ENCODE results near the gene BTBD9.

The BTBD9 gene

DNA sequence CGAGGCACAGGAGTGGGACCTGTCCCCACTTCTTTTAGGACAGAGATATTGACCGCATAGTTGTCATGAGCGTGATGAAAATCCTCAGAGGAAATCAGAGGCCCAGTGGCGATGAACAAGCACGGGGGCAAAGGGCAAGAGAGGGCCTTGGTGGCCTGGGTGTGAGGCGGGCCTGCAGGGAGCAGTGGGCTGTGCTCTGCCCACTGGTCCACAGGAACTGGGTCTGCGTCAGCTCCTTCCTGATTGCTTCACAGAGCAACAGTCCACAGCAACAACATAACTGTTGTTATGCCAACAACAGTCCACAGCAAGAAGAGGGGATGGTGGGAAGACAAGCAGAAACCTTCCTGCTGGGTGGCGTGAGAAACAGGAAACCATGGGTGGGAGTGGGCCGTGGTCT is 484.6 kb downstream of the BTBD9 start:
- DNase-seq, result no peak

DNA sequence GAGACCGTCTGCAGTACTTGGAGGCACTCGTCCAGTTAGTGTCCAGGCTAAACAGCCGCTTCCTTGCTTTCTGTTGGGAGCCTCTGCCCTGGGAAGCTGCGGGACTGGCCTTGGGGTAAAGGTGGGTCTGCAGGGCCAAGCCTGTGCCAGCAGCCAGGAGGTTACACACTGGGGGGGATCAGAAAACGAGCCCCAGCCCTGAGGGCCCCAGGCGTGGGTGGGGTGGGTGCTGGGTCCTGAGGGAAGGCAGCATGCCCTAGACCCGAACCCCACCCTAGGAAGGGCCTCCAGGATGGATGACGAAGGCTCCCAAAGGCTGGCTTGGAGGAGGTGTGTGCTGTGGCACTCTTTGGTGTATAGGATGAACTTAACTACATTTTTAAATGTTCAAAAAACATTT is 485.0 kb downstream of the BTBD9 start:
- DNase-seq, result no peak

DNA sequence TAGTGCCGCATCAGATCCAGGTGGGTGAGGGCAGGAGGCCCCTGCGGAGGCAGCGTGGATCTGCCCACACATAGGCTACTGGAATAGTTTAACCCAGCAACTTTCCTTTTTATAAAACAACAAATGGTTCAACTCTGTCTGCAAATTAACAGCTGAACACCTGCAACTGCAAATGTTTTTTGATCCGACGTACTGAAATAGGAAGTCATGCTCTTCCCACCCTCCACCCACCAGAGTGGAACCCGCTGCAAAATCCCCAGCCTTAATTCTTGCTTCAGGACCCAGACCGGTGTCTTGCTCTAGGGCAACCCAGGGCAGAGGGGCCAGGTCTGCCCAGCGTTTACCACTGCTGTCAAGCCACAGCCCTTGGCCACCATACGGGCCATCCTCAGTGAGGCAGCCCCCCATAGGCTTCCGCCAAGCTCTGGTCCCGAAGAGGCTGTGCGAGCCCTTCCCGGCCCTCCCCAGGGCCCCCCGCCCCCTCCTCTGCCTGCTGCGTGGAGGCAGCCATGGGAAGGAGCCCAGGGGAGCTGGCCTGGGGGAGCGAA is 485.9 kb downstream of the BTBD9 start:
- DNase-seq, result no peak

DNA sequence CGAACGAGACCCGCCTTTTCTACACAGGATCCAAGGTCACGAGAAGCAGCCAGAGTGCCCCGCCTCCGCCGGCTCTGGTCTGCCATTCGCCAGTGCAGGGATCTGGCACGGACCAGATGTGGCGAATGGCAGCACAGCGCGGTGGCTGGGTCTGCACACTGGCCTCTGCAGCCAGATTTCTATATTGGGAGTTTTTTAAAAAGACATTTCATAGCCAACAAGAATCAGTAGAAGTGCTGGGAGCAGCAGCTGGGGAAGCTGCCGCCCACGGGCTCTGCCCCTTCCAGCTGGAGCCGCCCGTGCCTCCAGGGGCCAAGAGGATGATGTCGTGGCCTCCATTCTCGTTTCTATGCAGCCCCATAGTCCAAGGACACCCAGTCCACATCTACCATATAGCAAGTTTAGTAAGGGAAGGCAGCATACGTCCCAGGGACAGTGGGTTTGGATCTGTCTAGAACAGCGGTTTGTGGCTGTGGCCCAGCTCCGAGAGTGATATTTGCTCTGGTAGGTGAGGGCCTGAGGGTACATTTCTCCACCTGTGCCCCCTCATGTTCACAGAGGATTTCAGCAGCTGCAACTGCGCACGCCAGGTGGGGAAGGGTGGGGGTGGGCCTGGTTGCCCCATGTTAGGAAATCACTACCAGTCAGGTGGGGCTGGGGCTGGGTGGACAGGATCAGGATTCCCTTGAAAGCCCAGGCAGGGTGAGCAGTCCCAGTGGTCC is 486.5 kb downstream of the BTBD9 start:
- no peak for DNase-seq

DNA sequence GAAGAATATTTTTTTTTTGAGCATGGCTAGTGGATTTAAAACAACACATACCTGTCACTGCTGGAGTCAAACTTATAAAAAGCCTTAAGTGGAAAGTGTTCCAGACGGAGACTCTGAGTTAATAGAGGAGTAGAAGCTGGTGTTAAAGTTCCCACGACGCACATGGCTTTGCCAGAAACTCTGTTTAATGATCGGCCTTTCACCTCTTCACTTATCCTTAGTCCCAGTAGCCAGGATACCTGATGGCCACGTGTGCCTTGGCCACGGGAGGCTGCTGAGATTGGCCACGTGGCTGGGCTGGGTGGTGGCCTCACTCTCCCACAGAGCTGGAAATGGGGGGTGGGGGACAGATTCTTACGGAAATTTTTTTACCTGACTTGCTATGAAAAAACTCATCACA is 487.1 kb downstream of the BTBD9 start:
- no peak for DNase-seq

DNA sequence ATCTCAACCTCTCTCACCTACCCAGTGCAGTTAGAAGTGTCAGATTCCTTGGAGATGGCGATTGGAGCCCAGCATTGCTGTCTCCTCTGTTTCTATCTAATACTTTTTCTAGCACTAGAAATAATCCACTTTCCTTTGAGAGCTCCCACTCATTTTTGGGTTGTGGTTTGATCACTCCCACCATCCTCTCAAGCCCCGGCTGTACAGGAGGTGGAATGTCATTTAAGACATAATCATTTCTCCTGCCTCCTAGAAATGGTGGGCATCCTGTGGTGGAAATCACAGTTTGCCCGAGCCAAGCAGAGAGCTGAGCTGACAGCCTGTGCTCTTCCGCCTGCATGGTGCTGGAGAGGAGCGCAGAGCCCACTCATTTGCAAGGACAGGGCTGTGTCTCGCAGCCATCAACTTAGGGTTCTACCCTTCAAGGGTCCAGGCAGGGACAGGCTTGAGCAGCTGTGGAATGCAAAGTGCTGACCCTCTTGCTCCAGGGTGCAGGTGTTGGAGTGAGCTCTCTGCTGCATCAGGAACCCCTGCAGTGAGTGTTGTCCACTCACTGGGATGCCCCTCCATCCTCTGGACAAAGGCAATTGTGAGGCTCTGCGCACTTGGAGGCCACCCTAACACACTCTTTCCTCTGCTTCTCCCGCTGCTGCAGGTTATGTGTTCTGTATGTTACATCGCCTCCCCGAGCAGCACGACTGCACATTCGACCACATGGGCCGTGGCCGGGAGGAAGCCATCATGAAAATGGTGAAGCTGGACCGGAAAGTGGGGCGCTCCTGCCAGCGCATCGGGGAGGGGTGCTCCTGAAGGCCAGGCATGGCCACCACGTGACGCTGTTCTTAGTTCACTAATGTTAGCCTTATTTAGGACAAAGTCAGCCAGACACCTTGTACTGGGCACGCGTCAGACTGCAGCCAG is 487.9 kb downstream of the BTBD9 start:
- DNase-seq, result no peak

DNA sequence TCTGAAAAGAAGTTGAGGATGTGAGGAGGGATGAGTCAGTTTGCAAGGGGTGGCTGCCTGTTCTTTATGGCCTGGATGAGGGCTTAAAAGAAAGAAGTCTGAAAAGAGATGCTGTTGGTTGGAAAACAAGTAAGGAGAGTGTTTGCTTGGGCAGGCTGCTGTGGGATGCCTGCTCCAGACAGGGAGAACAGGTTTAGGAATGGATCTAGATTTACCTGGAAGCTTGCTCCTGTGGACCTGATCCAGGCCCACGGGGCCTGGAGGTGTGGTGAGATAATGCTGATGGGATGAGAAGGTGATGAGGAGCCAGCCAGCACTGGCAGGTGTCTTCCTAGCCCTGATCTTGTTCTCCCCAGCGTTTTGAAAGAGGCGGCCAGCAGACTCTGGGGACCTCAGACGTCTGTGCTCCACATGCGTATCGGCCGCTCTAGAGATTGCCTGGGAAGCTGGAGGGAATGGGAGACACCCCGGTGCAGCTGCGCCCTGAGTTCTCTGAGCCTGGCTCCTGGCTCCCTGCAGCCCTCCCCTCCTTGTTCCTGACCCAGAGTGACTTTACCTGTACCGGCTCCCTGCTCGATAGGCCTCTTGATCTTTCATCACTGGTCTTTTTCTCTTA is 488.9 kb downstream of the BTBD9 start:
- DNase-seq, result no peak

DNA sequence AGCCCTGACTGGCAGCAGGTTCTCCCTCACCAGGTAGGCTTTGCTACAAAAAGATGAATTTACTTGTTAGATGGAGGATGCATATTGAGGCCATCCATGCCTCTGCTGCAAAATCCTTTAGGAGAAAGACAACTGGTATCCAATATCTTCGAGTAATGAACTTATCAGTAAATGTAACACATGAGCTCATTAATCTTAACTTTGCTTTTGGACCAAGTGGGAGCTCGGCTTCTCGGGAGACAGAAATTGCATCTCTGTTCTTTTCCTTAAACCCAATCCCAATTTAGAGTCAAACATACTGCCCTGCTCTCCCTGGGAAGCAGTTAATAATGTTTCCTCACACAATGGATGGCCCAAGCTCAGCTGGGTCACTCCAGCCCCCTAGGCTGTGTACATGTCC is 489.7 kb downstream of the BTBD9 start:
- no peak for DNase-seq

DNA sequence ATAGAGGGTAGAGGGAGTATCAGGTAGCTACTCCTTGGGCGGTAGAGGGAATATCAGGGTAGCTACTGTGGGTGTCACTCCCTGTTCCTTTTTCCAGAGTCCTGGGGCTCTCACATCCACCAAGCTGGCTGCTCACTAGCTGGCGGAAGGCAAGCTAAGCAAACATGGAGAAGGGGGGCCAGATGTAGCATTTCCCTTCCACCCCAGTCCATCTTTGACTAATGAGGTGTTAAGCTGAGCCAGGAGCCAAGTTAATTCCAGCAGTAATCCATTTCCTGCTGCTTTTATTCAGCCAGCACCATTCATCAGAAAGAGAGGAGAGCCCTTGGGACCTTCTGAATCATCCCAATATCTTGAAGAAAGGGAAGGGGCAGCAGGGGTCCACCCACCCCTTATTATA is 490.2 kb downstream of the BTBD9 start:
- no peak for DNase-seq

DNA sequence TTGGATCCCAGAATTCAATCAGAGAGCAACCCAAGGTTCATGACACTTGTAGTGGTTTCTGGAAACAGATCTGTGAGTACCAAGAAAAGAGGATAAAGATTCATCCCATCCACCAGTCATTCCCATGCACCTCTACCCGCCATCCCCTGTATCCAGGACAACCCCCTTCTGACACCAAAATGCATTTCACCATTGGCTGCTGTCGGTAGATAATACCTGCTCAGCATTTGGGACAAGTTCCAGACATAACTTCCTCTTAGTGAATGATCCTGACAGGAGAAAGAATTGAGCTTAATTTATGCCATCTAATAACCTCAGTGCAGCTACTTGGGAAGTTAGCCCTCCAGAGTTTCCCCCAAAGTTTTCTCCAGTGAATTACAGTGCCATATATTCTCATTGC is 491.1 kb downstream of the BTBD9 start:
- no peak for DNase-seq

DNA sequence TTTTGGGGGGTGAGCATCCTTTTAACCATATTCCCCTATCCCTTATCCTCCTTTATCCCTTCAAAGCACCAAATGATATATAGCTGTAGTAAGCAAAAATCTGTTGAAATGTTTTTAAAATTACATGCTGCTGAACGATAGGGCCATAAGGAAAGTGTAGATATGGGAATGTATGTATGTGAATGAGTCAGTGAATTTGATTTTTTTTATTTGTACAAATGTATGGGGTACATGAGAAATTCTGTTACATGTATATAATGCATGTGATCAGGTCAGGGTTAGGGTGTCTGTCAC is 493.0 kb downstream of the BTBD9 start:
- DNase-seq, result no peak

DNA sequence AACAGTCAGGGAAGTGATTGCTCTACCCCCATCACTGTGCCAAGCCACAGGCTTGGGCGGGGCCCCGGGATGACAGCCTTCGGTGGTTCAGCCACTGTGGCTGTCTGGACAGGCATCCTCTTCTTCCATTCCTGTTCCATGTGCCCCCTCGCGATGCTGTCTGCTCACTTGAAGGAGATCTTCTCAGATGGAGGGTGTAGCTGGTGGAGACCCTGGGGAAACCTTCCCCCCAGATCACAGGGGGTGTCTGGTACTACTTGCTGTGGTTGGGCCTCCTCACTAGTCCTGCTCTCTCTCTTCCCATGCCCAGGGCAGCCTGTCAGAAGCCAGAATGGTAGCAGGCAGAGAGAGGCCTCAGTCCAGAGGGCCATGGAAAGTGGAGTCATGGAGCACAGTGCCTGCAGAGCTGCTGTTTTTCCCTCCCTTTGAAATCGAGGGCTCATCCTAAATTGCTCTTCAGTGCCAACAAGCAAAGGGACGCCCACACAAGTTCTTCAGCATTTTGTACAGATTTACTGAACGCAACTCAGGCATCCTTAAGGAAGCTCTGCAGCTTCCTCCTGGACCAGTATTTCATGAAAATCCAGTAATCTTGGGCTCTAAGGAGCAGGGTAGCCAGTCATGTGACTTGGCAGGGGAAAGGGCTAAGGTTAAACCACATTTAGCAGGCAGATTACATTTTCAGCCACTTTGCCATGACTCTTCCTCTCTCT is 493.6 kb downstream of the BTBD9 start:
- no peak for DNase-seq

DNA sequence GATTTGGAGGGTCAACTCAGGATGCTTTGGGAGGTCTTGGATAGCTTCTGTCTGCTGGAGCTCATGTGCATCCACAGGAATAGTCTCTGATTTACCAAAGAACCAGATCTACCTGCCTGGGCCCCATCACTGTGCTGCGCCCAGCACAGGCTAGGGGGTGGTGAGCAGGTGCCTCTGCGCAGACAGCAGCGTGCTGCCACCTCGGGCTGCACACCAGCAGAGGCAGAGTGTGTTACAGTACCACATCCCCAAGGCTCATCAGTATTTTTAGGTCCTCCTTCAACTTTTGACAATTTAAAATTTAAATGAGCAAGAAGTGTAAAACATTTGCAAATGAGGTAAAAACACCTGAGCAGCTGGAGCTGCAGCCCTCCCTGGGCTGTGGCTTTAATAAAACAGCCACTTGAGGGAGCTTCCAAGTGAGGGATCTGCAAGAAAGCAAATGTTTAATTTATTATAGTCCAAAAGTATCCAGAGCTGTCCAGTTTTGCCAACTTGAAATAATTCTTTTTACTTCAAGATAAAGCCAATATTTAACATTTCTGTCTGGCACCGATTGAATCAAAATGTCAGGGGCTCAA is 495.3 kb downstream of the BTBD9 start:
- no peak for DNase-seq

DNA sequence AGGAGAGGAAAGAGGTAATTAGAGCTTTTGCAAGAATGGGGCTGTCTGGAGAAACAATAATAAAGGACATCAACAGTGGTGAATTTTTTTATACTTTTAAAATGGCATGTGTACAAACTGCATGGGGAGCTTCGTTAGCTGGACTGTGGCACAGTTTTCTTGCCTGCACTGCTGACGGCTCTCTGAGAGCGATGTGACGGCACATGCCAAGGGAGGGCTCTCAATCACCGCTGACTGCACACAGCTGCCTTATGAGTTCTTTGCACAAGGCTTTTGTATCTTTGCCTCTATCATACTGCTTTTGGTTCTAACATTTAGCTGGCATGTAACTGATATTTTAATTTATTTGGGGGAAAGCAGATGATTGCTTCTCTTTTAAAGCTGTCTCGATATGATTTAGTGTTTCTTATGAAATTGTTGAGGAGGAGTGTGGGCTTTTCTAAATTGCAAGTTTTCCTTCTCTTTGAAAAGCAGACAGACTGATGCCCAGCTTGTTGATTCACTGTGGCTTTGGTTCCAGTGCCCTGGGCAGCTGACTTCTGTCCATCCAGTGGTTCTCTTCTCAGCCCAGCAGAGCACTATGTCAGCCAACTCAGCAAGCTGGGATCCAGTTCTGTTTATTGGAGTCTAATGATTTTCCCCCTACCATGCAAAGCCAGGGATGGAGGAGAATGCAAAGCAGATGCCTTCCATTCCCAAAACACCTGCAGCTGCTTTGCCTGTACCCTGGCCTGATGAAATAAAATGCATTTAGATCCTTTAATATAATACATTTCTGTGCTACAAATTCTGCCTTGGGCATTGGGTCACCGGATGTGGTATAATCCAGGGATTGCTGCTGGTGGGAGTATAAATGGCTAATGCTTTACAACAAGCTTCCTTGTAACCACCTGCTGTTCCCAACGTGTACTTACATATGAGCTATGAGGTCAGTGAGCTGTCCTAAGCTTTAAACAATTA is 496.3 kb downstream of the BTBD9 start:
- DNase-seq, result no peak

DNA sequence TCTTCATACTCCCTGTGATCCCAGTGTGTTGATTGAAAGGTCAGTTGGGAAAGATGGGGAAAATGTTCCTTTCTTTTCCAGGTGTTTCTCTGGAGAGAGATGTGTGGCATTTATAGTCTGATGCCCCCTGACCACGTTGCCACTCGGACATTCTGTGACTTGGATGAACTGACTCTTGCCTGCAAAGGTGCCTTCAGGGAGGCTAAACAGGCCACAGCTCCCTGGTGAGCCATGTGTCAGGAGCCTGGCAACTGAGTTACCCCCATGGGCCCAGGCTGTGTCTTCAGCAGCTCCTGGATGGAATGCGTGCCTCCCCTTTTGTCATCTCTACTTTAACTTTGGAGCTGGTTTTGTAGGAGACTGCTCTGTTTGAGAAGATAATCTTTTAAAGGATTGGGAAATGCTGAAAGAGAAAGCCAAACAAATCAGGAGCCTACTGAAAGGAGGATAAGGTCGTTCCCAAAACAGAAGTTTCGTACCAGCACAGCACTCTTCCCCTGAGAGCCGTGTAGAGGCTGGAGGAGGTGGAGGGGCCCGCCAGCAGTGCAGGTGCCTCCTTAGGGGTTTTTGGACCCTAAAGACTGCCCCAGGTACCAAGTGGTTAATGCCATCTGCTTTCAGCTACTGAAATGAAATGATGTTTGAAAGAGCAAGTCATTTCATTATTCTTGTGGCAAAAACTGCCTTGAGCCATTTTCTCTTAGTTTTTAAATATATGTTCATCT is 497.4 kb downstream of the BTBD9 start:
- no peak for DNase-seq

DNA sequence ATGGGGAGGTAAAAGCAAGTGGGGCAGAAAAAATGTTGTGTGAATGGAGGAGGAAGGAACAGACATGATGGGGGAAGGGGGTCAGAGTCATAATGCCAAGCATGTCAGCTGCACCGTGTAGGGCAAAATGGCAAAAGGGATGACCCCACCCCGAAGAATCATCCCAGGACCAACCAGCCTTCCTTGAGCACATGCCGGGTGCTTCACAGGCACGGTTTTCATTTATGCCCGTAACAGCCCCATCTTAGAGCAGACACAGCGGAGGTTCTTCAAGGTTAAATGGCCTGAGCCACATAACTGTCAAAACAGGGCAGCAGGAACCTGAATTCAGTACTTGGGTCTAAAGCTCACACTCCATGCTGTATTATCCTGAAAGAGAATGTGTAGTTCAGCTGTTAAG is 498.0 kb downstream of the BTBD9 start:
- no peak for DNase-seq

DNA sequence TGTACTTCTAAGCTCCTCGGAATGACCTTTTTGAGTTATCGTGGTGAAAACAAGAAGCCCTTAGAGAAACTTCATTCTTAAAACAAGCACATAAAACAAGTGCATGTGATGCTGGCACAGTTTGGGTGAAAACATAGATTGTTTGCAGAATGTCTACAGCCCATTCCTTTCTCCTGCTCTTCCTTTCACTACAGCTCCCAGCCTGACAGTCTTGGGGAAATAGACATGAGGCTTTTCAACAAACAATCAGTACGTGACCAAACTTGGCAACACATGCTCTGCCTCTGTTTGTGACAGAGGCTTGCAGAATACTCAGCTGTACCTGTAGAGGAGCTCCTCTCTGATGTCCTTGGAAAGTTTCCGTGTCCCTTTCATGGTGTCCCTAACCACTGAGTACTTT is 498.6 kb downstream of the BTBD9 start:
- DNase-seq, result no peak

DNA sequence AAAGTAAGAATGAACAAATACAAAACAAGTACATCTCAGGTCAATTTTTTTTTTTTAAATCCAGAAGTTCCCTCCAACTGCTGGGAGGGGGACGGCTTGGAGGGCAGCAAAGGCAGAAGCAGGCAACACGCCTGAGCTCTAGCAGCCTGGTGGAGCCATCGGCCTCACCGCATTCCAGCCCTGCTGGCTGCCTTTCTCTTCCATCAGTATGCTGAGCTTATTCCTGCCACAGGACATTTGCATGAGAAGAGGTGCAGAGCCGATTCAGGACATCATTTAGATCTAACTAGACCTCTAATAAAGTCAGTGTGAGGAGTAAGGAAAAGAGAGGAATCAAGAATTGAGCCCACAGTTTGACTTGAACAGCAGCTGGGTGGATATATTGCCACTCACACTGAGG is 501.4 kb downstream of the BTBD9 start:
- no peak for DNase-seq

DNA sequence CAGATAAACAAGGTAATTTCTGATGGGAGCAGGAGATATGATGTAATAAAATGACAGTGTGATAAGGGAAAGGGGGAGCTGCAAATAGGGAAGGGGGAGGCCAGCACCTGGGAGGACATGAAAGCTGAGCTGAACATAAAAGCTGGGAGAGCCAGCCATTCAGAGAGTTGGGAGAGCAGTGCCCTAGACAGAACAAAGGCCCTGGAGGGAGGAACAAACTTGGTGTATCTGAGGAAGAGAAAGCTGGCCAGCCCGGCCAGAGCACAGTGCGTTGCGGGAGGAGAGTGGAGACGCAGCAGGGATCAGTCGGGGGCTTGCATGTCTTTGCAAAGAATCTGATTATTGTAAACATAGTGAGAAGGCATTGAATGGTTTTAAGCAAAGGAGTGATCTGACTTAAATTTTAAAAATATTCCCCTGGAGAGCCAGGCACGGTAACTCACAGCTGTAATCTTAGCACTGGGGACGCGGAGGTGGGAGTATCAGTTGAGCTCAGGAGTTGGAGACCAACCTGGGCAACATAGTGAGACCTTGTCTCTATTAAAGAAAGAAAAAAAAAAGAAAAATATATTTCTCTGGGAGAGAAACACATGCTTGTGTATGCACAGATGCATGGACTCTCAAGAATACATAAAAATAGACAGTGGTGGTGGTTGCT is 502.0 kb downstream of the BTBD9 start:
- DNase-seq, result no peak

DNA sequence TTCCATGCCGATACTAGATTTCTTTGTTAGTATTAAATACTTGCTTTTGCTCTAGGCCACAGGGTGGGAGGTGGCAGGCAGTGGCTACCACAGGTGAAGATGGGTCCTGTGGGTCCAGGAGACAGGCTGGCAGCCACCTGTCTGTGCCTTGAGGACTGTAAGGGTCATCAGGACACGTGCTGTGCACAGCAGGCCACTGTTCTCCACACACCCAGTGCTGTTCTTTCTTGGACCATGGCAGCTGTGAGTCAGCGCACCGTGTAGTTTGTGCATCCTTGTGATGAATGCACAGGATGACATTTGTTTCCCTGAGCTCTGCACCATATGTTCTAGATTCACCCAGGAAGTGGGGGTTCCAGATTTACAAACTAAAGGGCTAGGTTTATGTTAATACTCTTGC is 503.2 kb downstream of the BTBD9 start:
- DNase-seq, result no peak
